IPS-18a (cell line): ENCODE data around the gene SPATA20.

Experiments used
- H3K27ac ChIP-seq: one replicate; pipeline ENCODE4 v1.5.1; 2013; ENCODE audit warnings: low read length
- H3K27me3 ChIP-seq: one replicate; pipeline ENCODE4 v1.6.1; 2013; ENCODE audit warnings: mild to moderate bottlenecking, low read length; ENCODE audit not compliant: control insufficient read depth, insufficient read depth
- H3K36me3 ChIP-seq: one replicate; pipeline ENCODE4 v1.6.1; 2013; ENCODE audit warnings: low read depth, low read length; ENCODE audit not compliant: control insufficient read depth
- H3K4me1 ChIP-seq: one replicate; pipeline ENCODE4 v1.6.1; 2013; ENCODE audit warnings: low read depth, low read length; ENCODE audit not compliant: control insufficient read depth
- H3K4me3 ChIP-seq: one replicate; pipeline ENCODE4 v1.5.1; 2013; ENCODE audit warnings: low read length
- H3K9ac ChIP-seq: one replicate; pipeline ENCODE4 v1.6.1; 2013; ENCODE audit warnings: mild to moderate bottlenecking, low read length, moderate library complexity
- H3K9me3 ChIP-seq: one replicate; pipeline ENCODE4 v1.6.1; 2013; ENCODE audit warnings: low read depth, low read length; ENCODE audit not compliant: control insufficient read depth

Gene SPATA20

DNA sequence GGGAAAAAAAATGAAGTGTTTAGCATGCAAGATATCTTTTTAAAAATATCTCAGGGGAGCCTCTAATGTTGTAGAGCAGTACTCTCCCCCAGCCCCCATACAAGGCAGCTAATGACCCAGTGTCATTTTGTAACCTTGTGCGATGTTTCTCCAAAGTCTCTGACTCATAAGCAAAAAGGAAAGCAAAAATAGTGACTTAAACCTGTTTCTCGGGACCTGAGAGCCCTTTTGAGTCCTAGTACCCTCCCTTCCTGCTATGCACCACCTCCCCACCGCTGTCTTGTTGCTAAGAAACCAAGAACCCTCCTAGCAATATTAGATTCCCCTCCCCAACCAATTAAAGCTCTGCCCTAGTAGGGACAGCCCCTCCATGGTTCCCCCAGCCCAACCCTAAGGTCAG, 35.9 kb upstream of the SPATA20 start:
- H3K4me3 ChIP-seq: no peak overlapping the region
- no peak overlapping the region for H3K27ac ChIP-seq
- no peaks in the 10 kb centered on the region for H3K36me3 ChIP-seq
- no peaks in the 10 kb centered on the region for H3K27me3 ChIP-seq
- peaks cover 10% of the 10 kb centered on the region for H3K4me1 ChIP-seq
- H3K9ac ChIP-seq: no peak overlapping the region
- H3K9me3 ChIP-seq: no peaks in the 10 kb centered on the region

DNA sequence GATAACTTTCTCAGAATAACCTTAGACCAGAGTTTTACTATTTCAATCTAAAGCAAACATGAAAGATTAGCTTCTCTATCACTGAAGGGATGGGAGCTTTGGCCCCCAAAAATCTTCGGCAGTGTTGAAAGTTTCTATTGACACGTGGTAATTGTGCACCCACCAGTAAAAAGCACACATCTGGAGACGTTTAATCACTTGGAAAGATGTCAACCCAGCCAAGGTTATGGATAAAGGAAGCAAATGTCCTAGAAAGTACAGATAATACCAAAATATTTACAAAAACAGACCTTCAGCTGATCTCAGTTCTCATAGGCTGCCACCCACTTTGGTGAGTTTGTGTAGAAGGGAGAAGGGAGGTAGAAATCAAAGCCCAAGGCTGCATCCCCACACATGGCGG, 33.5 kb upstream of the SPATA20 start:
- Histone ChIP-seq H3K27ac (no peak overlapping the region), H3K9me3 (no peaks in the 10 kb centered on the region), H3K36me3 (no peaks in the 10 kb centered on the region), H3K9ac (no peak overlapping the region), H3K4me3 (no peak overlapping the region), H3K4me1 (peaks cover 6% of the 10 kb centered on the region), H3K27me3 (no peaks in the 10 kb centered on the region)

DNA sequence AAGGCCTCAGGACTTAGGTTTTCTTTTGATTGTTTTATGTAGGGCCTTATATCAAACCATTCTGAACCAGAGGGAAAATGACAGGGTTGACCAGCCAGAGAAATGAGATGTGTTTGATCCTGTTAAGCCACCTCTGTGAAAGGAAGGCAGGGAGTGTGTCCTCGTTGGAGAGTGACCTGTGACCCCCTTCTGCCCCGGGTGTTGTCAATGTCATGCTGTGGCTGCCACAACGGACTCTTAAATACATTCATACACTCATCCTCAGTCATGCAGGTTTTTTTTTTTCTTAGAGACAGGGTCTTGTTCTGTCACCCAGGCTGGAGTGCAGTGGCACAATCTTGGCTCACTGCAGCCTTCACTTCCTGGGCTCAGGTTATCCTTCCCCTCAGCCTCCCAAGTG, 32.6 kb upstream of the SPATA20 start:
- no peaks in the 10 kb centered on the region for H3K9me3 ChIP-seq
- no peak overlapping the region for H3K27ac ChIP-seq
- no peaks in the 10 kb centered on the region for H3K36me3 ChIP-seq
- H3K4me3 ChIP-seq: no peak overlapping the region
- no peaks in the 10 kb centered on the region for H3K27me3 ChIP-seq
- H3K4me1 ChIP-seq: peaks cover 6% of the 10 kb centered on the region
- H3K9ac ChIP-seq: no peak overlapping the region

DNA sequence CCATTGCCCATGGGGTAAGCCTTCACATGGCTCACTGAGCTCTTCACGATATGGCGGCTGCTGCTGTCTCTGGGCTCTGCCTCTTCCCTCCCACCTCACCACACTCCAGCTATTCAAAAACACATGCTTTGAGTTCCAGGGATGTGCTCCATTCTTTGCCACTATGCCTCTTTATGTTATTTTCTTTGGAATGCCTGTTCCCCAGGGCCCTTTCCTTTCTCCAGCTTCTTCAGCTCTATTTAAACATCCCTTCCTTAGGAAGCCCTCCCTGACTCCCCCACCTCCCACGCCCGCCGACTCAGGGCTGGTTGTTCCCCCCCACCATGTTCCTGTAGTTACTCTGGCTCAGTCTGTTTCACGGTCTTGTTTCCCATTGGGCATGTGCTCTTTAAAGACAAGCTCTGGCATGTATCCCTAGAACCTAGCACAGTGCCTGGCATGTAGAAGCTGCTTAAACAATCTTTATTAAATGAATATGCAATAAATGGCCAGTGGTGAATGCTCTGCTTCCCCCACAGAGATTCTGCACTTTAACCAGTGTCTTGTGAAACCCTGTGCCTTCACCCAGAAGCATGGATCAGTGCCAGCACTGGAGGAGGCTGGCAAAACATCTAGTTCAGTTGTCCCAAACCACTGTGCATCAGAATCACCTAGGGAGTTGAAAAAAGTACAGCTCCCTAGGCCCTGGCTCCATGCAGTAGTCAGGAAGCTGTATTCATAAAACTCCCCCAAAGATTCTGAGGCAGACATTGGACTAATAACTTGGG, 31.9 kb upstream of the SPATA20 start:
- Histone ChIP-seq H3K9ac (no peak overlapping the region), H3K36me3 (no peaks in the 10 kb centered on the region), H3K27me3 (no peaks in the 10 kb centered on the region), H3K27ac (no peak overlapping the region), H3K4me1 (peaks cover 6% of the 10 kb centered on the region), H3K9me3 (no peaks in the 10 kb centered on the region), H3K4me3 (no peak overlapping the region)

DNA sequence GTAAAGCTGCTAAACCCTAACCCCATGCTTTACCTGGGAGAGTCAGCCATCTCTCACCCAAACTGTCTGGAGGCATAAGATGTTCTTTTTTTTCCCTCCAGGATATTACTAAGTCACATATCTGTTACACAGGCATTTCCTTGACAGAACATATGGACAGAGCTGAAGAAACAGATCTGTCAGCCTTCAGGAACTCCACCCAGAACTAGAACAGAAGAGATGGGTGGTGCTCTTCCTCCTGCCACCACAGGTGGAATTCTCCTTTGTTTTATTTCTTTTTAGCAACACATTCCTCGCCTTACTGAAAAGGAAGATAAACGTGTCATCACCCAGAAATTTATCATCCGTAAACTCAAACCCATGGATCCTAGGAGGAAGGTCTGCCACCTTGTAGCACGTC, 30.0 kb upstream of the SPATA20 start:
- Histone ChIP-seq H3K27ac (no peak overlapping the region), H3K4me1 (no peaks in the 10 kb centered on the region), H3K4me3 (no peak overlapping the region)

DNA sequence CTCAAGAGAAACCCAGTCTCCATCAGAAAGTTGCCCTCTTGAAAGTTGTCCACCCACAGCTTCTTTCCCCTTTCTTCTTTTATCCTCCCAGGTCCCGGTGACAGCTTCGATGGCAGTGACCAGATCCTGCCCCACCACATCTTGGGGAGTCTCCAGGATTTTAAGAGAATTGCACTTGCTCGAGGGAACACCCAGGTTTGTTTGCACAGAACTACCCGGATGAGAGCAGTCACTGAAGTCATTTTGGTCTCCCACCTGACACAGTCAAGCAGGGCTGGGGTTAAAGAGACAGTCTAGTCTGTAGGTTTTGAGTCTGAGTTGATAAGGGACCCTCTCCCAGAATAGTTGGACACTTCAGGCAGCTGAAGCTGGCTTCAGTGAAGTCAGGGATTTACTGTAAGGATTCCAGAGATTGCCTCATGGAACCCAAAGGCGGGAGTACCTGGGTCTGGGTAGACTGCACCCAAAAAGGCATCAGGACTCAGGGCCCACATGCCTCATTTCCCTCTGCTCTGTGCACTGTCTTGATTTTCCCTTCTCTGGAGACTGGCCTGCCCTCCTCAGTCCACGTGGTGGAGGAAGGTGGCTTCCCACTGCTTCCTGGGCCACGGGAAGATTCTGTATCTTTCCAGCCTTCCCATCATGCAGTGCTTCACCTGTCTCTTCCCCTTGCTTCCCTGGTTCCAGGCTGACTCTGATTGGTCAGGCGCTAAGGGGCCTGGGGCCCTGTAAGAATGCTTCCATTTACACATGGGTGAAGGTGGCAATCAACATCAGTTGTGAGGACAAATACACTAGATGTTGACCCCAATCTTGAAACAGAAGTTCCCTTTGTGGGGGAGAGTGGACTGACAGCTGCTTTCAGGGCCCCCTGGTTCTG, 29.2 kb upstream of the SPATA20 start:
- Histone ChIP-seq H3K9me3 (no peaks in the 10 kb centered on the region), H3K36me3 (no peaks in the 10 kb centered on the region), H3K4me3 (no peak overlapping the region), H3K9ac (no peak overlapping the region), H3K4me1 (no peaks in the 10 kb centered on the region), H3K27me3 (no peaks in the 10 kb centered on the region), H3K27ac (no peak overlapping the region)

More for the DNA sequence above, 30.0 kb upstream of the SPATA20 start:
- no peaks in the 10 kb centered on the region for H3K27me3 ChIP-seq
- H3K9ac ChIP-seq: no peak overlapping the region
- H3K36me3 ChIP-seq: no peaks in the 10 kb centered on the region
- no peaks in the 10 kb centered on the region for H3K9me3 ChIP-seq

DNA sequence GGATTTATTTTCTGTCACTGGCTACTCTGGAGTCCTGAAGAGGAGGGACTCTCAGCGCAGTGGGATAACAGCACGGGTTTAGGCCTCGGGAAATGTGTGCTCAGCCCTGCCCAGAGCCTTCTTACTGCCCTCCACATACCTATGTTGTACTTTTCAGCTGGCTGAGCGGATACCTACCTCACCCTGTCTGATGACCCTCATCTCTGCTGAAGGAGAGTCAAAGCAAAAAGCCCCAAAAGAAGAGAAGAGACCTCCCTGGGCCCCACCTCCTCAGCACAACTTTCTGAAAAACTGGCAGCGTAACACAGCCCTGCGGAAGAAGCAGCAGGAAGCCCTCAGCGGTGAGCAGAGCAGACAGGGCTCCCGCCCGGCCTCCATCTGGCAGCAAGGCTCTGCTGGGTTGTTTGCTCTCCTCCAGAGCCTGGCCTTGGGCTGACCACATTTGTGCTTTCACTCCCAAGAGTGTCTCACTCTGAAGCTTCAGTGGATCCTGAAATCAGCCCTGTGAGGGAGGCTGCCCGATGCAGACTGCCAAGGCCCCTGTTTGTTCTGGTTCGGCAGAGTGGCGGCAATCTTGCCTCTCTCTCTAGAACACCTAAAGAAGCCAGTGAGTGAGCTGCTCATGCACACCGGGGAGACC, 28.5 kb upstream of the SPATA20 start:
- H3K36me3 ChIP-seq: no peaks in the 10 kb centered on the region
- no peaks in the 10 kb centered on the region for H3K9me3 ChIP-seq
- no peak overlapping the region for H3K4me3 ChIP-seq
- no peaks in the 10 kb centered on the region for H3K27me3 ChIP-seq
- no peak overlapping the region for H3K9ac ChIP-seq
- no peak overlapping the region for H3K27ac ChIP-seq
- H3K4me1 ChIP-seq: no peaks in the 10 kb centered on the region

DNA sequence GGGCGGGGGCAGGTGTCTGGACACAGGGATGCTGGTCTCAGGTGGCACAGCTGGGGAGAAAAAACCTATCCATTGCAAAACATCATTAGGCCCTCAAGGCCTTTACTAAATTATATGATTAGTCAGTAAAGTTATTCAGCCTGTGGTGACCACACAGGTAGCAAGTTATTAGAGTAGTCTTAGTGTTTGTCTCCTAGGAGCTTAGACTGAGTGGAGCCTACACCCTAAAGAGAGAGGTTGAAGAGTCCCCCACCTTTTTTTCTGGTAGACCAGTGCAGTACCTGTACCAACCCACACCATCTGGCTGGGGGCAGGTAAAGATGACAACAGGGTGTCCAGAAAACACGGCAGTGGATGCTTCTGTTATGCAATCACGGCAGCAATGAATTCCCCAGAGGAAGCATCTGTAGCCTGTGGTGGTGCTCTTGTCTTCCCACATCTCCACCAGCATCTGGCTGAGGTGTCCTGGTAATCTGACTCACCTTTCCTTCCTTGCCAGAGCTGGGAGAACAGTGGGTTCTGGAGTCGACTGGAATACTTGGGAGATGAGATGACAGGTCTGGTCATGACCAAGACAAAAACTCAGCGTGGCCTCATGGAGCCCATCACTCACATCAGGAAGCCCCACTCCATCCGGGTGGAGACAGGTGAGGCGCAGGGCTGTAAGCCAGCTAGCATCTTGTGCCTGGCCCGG, 27.7 kb upstream of the SPATA20 start:
- Histone ChIP-seq H3K36me3 (no peaks in the 10 kb centered on the region), H3K9me3 (no peaks in the 10 kb centered on the region), H3K27ac (no peak overlapping the region), H3K4me3 (no peak overlapping the region), H3K27me3 (no peaks in the 10 kb centered on the region), H3K4me1 (no peaks in the 10 kb centered on the region), H3K9ac (no peak overlapping the region)

DNA sequence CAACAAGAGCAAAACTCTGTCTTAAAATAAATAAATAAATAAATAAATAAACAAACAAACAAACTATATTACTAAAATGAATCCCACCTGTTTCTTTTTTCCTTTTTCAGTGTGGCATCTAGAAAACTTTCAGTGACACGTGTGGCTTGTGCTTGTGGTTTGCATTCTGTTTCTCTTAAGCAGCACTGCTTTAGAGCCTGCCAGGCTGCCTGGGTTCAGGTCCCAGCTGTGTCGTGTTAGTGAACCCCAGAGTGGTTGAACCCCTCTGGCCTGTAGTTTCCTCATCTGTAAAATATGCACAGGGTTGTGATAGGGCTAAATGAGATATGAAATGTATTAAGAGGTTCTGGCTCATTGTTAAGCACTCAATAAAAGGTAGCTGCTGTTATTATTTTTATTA, 26.5 kb upstream of the SPATA20 start:
- Histone ChIP-seq H3K27me3 (no peaks in the 10 kb centered on the region), H3K4me1 (no peaks in the 10 kb centered on the region), H3K9ac (no peak overlapping the region), H3K36me3 (no peaks in the 10 kb centered on the region), H3K9me3 (no peaks in the 10 kb centered on the region), H3K27ac (no peak overlapping the region), H3K4me3 (no peak overlapping the region)

DNA sequence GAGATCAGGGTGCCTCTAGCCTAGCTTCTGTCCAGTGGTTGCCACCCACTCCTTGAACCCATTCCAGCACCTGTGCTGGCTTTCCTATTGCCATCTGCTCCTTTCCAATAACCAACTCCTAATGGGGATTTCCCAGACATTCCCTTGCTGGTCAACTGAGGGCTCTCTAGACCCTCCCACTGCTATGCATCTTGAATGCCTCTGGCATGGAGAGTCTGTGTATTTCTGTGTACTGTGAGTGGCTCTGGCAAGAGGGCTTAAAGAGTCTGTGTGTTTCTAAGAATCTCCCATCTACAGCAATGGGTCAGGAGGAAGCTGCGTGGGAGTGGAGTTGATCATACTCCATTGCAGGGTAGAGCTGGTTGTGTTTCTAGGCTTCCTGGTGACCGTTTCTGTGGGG, 25.5 kb upstream of the SPATA20 start:
- Histone ChIP-seq H3K4me3 (no peak overlapping the region), H3K27me3 (no peaks in the 10 kb centered on the region), H3K27ac (no peak overlapping the region), H3K9me3 (no peaks in the 10 kb centered on the region), H3K4me1 (no peaks in the 10 kb centered on the region), H3K36me3 (no peaks in the 10 kb centered on the region), H3K9ac (no peak overlapping the region)

DNA sequence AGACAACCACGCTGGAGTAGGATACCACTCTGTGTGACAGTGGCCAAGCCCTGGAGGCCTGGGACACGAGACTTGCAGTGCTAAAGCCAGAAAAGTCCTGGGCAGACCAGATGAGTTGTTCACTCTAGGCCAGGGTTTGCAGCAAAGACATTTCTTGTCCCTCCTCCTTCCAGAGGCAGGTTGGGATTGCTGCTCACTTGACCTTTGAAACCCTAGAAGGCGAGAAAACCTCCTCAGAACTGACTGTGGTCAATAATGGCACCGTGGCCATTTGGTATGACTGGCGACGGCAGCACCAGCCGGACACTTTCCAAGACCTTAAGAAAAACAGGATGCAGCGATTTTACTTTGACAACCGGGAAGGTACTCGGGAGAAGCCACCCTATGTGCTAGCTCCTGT, 24.2 kb upstream of the SPATA20 start:
- Histone ChIP-seq H3K4me1 (no peaks in the 10 kb centered on the region), H3K27ac (no peak overlapping the region), H3K4me3 (no peak overlapping the region), H3K27me3 (no peaks in the 10 kb centered on the region), H3K9me3 (no peaks in the 10 kb centered on the region), H3K36me3 (no peaks in the 10 kb centered on the region), H3K9ac (no peak overlapping the region)
